ENCODE results near the gene LHFPL2.
"Not testable (repeated sequence)": the region's sequence is repeated elsewhere in the genome, so short reads cannot be mapped to it uniquely, and the experiment has no call there.

LHFPL2 gene

GRCh38 chr5:78496373-78496772, 152.2 kb downstream of the LHFPL2 start:
- no peak for DNase-seq

DNA sequence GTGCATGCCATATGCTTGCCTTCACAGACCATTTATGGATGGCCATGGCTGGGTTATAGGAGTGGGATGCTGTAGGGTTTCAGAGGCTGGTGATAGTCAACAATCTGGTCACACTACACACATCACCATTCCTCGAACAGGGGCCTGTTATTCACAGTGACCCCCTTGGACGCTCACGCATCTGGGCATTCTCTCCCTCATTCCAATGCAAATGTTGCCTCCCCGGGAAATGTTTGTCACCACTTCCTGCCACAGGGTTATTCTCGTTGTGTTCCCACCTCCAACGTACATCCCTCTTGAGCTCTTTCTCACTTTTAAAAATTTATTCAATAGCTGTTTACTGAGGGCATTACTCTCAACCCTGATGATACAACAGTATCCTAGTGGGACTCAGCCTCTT, 152.8 kb downstream of the LHFPL2 start:
- no peak for DNase-seq

GRCh38 chr5:78492650-78493049, 155.9 kb downstream of the LHFPL2 start:
- DNase-seq = no peak

GRCh38 chr5:78492224-78492623, 156.3 kb downstream of the LHFPL2 start:
- no peak for DNase-seq

GRCh38 chr5:78490709-78491485, 157.7 kb downstream of the LHFPL2 start:
- no peak for DNase-seq

- no peak for DNase-seq
These were observed 160.7 kb downstream of the LHFPL2 start for GRCh38 chr5:78487846-78488245.

GRCh38 chr5:78486218-78486617, 162.4 kb downstream of the LHFPL2 start:
- DNase-seq = no peak

GRCh38 chr5:78483809-78484521, 164.6 kb downstream of the LHFPL2 start:
- DNase-seq = no peak

DNA sequence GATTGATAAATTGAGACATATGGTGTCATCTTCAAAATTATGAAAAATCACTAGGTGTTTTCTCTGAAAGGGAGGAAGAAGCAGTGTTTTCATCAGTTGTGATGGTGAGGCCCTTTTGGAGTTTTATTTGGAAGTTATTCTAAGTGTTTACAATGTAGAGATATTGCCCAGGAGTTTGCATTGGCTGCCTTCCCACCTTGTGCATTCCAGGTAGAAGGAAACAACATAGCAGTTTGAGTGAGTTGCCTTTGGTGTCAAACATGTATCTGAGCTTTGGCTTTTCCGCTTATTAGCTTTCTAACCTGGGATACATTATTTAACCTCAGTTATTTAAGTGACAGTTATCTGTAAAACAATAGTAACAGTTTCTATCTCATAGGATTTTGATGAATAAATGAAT, 165.6 kb downstream of the LHFPL2 start:
- DNase-seq = no peak

GRCh38 chr5:78476795-78477194, 171.8 kb downstream of the LHFPL2 start:
- no peak for DNase-seq

DNA sequence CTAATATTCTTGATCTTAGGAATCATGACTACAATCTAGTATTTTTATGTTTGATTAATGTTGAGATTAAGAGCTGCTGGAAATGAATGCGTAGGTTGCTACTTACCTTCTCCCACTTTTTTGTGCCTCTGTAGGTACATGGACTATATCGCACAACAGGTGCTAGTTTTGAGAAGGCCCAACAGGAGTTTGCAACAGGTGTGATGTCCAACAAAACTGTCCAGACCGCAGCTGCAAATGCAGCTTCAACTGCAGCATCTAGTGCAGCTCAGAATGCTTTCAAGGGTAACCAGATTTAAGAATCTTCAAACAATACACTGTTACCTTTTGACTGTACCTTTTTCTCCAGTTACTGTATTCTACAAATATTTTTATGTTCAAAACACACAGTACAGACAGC, 173.2 kb downstream of the LHFPL2 start:
- no peak for DNase-seq

GRCh38 chr5:78473751-78474150, 174.8 kb downstream of the LHFPL2 start:
- DNase-seq = no peak

GRCh38 chr5:78472469-78473106, 176.0 kb downstream of the LHFPL2 start:
- no peak for DNase-seq

GRCh38 chr5:78471896-78472295, 176.7 kb downstream of the LHFPL2 start:
- DNase-seq = no peak

DNA sequence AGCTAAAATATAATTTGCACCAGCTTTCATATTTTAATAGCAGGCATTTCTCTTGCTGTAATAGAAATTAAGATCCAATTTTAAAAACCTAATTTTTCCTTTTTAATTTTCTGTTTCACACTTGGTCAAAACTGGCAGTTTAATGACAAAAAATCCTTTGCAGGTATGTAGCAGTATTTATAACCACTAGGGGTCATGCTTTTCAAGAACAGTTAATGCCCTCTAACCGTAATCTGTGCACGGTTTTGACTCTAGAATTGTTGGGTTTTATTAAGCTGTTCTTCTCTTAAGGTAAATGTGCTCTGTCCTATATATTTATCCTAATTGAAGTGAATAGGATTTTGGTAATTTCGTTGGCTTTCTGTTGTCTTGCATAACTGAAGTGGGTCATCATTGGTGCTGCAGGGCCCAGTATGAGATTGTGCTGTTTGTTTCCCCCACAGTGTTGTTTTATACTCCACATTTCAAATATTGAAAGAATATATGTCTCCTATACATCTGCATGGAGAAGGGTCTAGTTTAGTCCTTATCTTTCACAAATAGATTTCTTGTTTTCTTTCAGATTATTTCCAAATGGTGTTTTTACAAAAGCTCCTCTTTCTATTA, 180.7 kb downstream of the LHFPL2 start:
- DNase-seq = peak; percentile 6

GRCh38 chr5:78467140-78467539, 181.4 kb downstream of the LHFPL2 start:
- DNase-seq = no peak

GRCh38 chr5:78458843-78459242, 189.7 kb downstream of the LHFPL2 start:
- no peak for DNase-seq

- not testable (repeated sequence) for DNase-seq
These were observed 191.1 kb downstream of the LHFPL2 start for GRCh38 chr5:78457507-78457906.

GRCh38 chr5:78449103-78449502, 199.5 kb downstream of the LHFPL2 start:
- no peak for DNase-seq

- DNase-seq = no peak
These were observed 200.7 kb downstream of the LHFPL2 start for GRCh38 chr5:78447775-78448424.

Measured in NCI-H1092 treated with DMSO at 0.1 percent for 48 hours (cell line).